HL-60/S4 treated with retinoic acid at 250 ng/mL for 4 days and 3 days (cell line): Measurements from ENCODE around the gene C6orf136.
"Not testable (repeated sequence)": the region's sequence is repeated elsewhere in the genome, so short reads cannot be mapped to it uniquely, and the experiment has no call there.

ENCODE experiments used
- in situ Hi-C: fragments of 300-500 bp; cut with MboI; formaldehyde crosslinking; loops from 2 replicates; pipeline ENCODE4 v1.7.0; 2022; ENCODE audit warnings: low sequenced_read_pairs

Gene C6orf136

GRCh38 chr6:30655743-30656094, 8.8 kb downstream of the C6orf136 start:
- in situ Hi-C loops = no loop called here

GRCh38 chr6:30656513-30656912, 9.6 kb downstream of the C6orf136 start:
- in situ Hi-C loops = no loop called here

GRCh38 chr6:30657454-30657853, 10.5 kb downstream of the C6orf136 start:
- in situ Hi-C loops = no loop called here

- in situ Hi-C loops = not testable (repeated sequence)
Measured at GRCh38 chr6:30657922-30658321, 11.0 kb downstream of the C6orf136 start.

- in situ Hi-C loops = no loop called here
Measured at GRCh38 chr6:30664994-30665767, 18.2 kb downstream of the C6orf136 start.

GRCh38 chr6:30666300-30666699, 19.4 kb downstream of the C6orf136 start:
- in situ Hi-C loops = not testable (repeated sequence)

GRCh38 chr6:30670760-30671527, 24.0 kb downstream of the C6orf136 start:
- in situ Hi-C loops = no loop called here

GRCh38 chr6:30672445-30673253, 25.7 kb downstream of the C6orf136 start, which contains the start of gene DHX16:
Gene DHX16 (minus strand): TSS chr6:30673006. CDS start chr6:30672841, 165 bp downstream.
- in situ Hi-C loops = no loop called here

- in situ Hi-C loops = no loop called here
Measured at GRCh38 chr6:30676660-30677285, 29.8 kb downstream of the C6orf136 start.

- in situ Hi-C loops = no loop called here
Measured at GRCh38 chr6:30678964-30679726, 32.2 kb downstream of the C6orf136 start.

- in situ Hi-C loops = loop anchor here (5.0 kb wide), 1 partner anchor 37 kb away; the partner anchor contains the start of gene MDC1
Measured at GRCh38 chr6:30679765-30680535, 33.0 kb downstream of the C6orf136 start.

GRCh38 chr6:30681766-30682142, 34.8 kb downstream of the C6orf136 start:
- in situ Hi-C loops = loop anchor here (5.0 kb wide), 1 partner anchor 36 kb away; the partner anchor contains the start of gene MDC1

GRCh38 chr6:30682143-30683117, 35.5 kb downstream of the C6orf136 start:
- in situ Hi-C loops = loop anchor here (5.0 kb wide), 1 partner anchor 35 kb away; the partner anchor contains the start of gene MDC1

- in situ Hi-C loops = loop anchor here (5.0 kb wide), 1 partner anchor 34 kb away; the partner anchor contains the start of gene MDC1
Measured at GRCh38 chr6:30683183-30683979, 36.4 kb downstream of the C6orf136 start.

- in situ Hi-C loops = loop anchor here (5.0 kb wide), 1 partner anchor 33 kb away; the partner anchor contains the start of gene MDC1
Measured at GRCh38 chr6:30683980-30684338, 37.0 kb downstream of the C6orf136 start.

GRCh38 chr6:30684386-30685156, 37.6 kb downstream of the C6orf136 start:
- in situ Hi-C loops = loop anchor here (5.0 kb wide), 1 partner anchor 33 kb away; the partner anchor contains the start of gene MDC1
